ENCODE data around the gene PGA3.
"Not testable (repeated sequence)": the region's sequence is repeated elsewhere in the genome, so short reads cannot be mapped to it uniquely, and the experiment has no call there.

Gene PGA3

GRCh38 chr11:61250796-61251765, 47.8 kb downstream of the PGA3 start:
- DNase-seq (ENCODE audit: low read depth in 2 of 2) = not testable (repeated sequence)

- not testable (repeated sequence) for DNase-seq (ENCODE audit: low read depth in 2 of 2)
Observed at GRCh38 chr11:61252332-61252731, 49.0 kb downstream of the PGA3 start.

GRCh38 chr11:61254403-61255025, 51.2 kb downstream of the PGA3 start:
- DNase-seq (ENCODE audit: low read depth in 2 of 2) = peak; percentile 41 to 52

- DNase-seq (ENCODE audit: low read depth in 2 of 2) = no peak
Observed at GRCh38 chr11:61256710-61257482, 53.6 kb downstream of the PGA3 start.

GRCh38 chr11:61258546-61258945, 55.2 kb downstream of the PGA3 start:
- no peak for DNase-seq (ENCODE audit: low read depth in 2 of 2)

- no peak for DNase-seq (ENCODE audit: low read depth in 2 of 2)
Observed at GRCh38 chr11:61259363-61259762, 56.0 kb downstream of the PGA3 start.

Measured in stimulated activated CD4-positive, alpha-beta T cell treated with anti-CD3 and anti-CD28 coated beads, Interleukin-15, amount 100 ng/mL, for 48 hours (primary cell).